ENCODE results near the gene CTTN.

DNA sequence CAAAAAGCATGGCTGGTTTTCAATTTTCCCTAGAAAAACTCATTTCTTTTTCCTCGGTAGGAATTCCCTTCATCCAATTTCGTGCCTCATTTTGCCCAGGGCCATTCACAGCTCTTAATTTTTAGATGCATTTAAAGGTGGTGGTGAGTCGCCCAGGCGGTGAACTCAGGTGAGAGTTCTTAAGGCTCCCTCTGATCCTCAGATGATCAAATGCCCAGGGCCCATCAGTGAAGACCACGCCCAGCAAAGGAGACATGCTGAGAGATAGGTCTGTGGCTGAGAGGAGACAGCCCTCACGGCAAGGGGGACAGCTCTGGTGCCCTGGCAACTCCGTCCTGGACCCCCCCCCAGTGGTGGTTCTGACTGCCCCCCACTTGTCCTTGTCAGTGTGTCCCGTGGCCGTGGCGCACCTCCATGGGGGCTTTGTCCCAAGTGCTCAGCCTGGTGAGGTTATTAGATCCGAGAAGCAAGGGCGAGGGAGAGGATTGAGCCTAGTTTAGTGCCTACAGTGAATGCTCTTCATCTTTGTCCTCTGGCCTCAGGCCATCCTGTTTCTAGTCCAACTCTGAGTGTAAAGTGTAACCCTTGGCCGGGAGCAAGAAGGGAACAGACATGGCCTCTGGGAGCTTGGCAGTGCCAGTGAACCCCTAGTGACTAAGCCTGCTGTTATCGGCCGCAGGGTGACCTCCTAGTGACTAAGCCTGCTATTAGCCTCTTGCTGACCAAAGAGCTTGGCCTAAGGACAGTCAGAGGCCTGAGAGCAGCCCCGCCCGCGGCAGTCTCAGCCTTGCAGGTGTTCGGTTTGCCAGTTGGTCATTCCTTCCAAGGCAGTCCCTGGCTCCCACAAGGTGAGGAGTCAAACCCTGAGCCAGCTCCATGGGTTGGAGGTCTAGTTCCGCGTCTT lies 83.5 kb downstream of the CTTN start:
- TF ChIP-seq CTCF (conservative IDR thresholded peaks at IDR 0.05; ENCODE audit: low read length) (no peak), EZH2phosphoT487 (IDR thresholded peaks at IDR 0.05; ENCODE audit: borderline replicate concordance, low read depth, low read length) (no peak)
